Esophagus muscularis mucosa (tissue), 4 donors: ENCODE results near the gene PLXNA4.

Source experiments
- EP300 ChIP-seq: sonication (generic); formaldehyde crosslinking; IDR thresholded peaks from one replicate; pipeline ENCODE4 v1.6.1; 2017; ENCODE audit warnings: antibody characterized with exemption
- POLR2A ChIP-seq: fragments of 450-650 bp; IDR thresholded peaks from one replicate; pipeline ENCODE4 v1.6.1; 2017; ENCODE audit warnings: antibody characterized with exemption, moderate library complexity, mild to moderate bottlenecking, low read depth
- POLR2AphosphoS5 ChIP-seq, 2 donors: sonication (generic); formaldehyde crosslinking; IDR thresholded peaks; one replicate each; pipeline ENCODE4 v1.6.1; 2017; ENCODE audit warnings: antibody characterized with exemption in 2 of 2
- TF ChIP-seq, protein P1 (sequence below), 3 experiments: fragments of 200-600 bp in 2 of 3; fragments of 450-650 bp in 1 of 3; sonication (generic) in 2 of 3; IDR thresholded peaks; one replicate each; pipeline ENCODE4 v1.5.1; 2017 to 2019; ENCODE audit warnings: antibody characterized with exemption in 3 of 3, mild to moderate bottlenecking in 2 of 3, moderate library complexity in 1 of 3

DNA sequence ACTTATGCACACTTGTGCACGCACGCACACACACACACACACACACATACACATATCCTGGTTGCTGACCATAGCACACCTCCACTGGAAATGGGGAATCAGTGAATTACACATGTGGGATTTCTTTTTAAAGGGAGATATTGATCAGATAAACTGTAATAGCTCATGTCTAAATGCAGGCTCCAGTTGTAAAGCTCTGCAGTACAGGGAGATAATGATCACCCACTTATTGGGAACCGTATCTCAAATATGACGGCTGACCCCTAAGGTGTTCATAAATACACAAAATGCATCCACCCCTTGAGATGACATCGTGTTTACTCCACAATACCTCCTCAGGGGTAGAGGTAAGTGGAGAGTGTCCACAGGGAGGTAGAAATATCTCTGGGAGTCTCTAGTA, 79.2 kb downstream of the PLXNA4 start:
- TF ChIP-seq POLR2AphosphoS5 (IDR thresholded peaks at IDR 0.05): no peak
- TF ChIP-seq, protein P1, sequence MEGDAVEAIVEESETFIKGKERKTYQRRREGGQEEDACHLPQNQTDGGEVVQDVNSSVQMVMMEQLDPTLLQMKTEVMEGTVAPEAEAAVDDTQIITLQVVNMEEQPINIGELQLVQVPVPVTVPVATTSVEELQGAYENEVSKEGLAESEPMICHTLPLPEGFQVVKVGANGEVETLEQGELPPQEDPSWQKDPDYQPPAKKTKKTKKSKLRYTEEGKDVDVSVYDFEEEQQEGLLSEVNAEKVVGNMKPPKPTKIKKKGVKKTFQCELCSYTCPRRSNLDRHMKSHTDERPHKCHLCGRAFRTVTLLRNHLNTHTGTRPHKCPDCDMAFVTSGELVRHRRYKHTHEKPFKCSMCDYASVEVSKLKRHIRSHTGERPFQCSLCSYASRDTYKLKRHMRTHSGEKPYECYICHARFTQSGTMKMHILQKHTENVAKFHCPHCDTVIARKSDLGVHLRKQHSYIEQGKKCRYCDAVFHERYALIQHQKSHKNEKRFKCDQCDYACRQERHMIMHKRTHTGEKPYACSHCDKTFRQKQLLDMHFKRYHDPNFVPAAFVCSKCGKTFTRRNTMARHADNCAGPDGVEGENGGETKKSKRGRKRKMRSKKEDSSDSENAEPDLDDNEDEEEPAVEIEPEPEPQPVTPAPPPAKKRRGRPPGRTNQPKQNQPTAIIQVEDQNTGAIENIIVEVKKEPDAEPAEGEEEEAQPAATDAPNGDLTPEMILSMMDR (IDR thresholded peaks at IDR 0.05): no peak
- TF ChIP-seq EP300: no peak
- no peak for TF ChIP-seq POLR2A
